ENCODE data around the gene OGFRL1. TPM values are rescaled to one million over a fixed set of nuclear protein-coding genes. Genes with fewer than 3 reads are reported as not detected.

The OGFRL1 gene
- 7.6 and 8.6 TPM in 2 replicates for total RNA-seq
- long read RNA-seq = 0 reads

- peak; percentile 23 for TF ChIP-seq CTCF (conservative IDR thresholded peaks at IDR 0.05)
- H3K4me1 Mint-ChIP-seq = peaks cover 38% of the 10 kb centered on the region
- peak; percentile 61 for DNase-seq (ENCODE audit: low read depth, low spot score)
- H3K4me3 Mint-ChIP-seq = peak within 1 kb of the TSS; percentile 92
- H3K27me3 Mint-ChIP-seq (ENCODE audit: low read depth) = no peaks in the 10 kb centered on the region
- no peaks in the 10 kb centered on the region for H3K9me3 Mint-ChIP-seq
- no peak within 1 kb of the TSS for H3K27ac Mint-ChIP-seq (ENCODE audit: unreplicated experiment)
- H3K36me3 Mint-ChIP-seq (ENCODE audit: low read depth) = peaks cover 10% of the 10 kb centered on the region
These were observed at the start of gene OGFRL1 for GRCh38 chr6:71288228-71289038. Gene OGFRL1, plus strand, starts transcription at chr6:71288811. Its CDS starts 126 bp downstream, at chr6:71288937.

GRCh38 chr6:71239694-71240093 is 48.9 kb upstream of the OGFRL1 start:
- Mint-ChIP-seq H3K36me3 (ENCODE audit: low read depth) (peaks cover 8% of the 10 kb centered on the region), H3K4me3 (no peak overlapping the region), H3K9me3 (peaks cover 17% of the 10 kb centered on the region), H3K27me3 (ENCODE audit: low read depth) (no peaks in the 10 kb centered on the region), H3K27ac (ENCODE audit: unreplicated experiment) (no peak overlapping the region), H3K4me1 (peaks cover 9% of the 10 kb centered on the region)
- TF ChIP-seq CTCF (conservative IDR thresholded peaks at IDR 0.05) = no peak
- no peak for DNase-seq (ENCODE audit: low read depth, low spot score)

- Mint-ChIP-seq H3K27ac (ENCODE audit: unreplicated experiment) (no peak overlapping the region), H3K36me3 (ENCODE audit: low read depth) (peaks cover 14% of the 10 kb centered on the region), H3K27me3 (ENCODE audit: low read depth) (no peaks in the 10 kb centered on the region), H3K9me3 (peaks cover 20% of the 10 kb centered on the region), H3K4me3 (no peak overlapping the region), H3K4me1 (peaks cover 14% of the 10 kb centered on the region)
- no peak for TF ChIP-seq CTCF (conservative IDR thresholded peaks at IDR 0.05)
- no peak for DNase-seq (ENCODE audit: low read depth, low spot score)
These were observed 43.2 kb upstream of the OGFRL1 start for GRCh38 chr6:71245265-71246049.

- no peak for TF ChIP-seq CTCF (conservative IDR thresholded peaks at IDR 0.05)
- DNase-seq (ENCODE audit: low read depth, low spot score) = no peak
These were observed 42.0 kb upstream of the OGFRL1 start for GRCh38 chr6:71246596-71246995.

GRCh38 chr6:71248306-71248765 is 40.3 kb upstream of the OGFRL1 start:
- Mint-ChIP-seq H3K4me1 (peaks cover 14% of the 10 kb centered on the region), H3K4me3 (peak overlapping the region; percentile 1), H3K27me3 (ENCODE audit: low read depth) (no peaks in the 10 kb centered on the region), H3K36me3 (ENCODE audit: low read depth) (peaks cover 8% of the 10 kb centered on the region), H3K9me3 (peaks cover 5% of the 10 kb centered on the region), H3K27ac (ENCODE audit: unreplicated experiment) (no peak overlapping the region)
- TF ChIP-seq CTCF (conservative IDR thresholded peaks at IDR 0.05) = no peak
- peak; percentile 4 for DNase-seq (ENCODE audit: low read depth, low spot score)

More at GRCh38 chr6:71246596-71246995, 42.0 kb upstream of the OGFRL1 start:
- peaks cover 14% of the 10 kb centered on the region for H3K4me1 Mint-ChIP-seq
- H3K36me3 Mint-ChIP-seq (ENCODE audit: low read depth) = peaks cover 14% of the 10 kb centered on the region
- H3K27me3 Mint-ChIP-seq (ENCODE audit: low read depth) = no peaks in the 10 kb centered on the region
- peaks cover 11% of the 10 kb centered on the region for H3K9me3 Mint-ChIP-seq
- H3K4me3 Mint-ChIP-seq = no peak overlapping the region
- H3K27ac Mint-ChIP-seq (ENCODE audit: unreplicated experiment) = no peak overlapping the region

Measured in neural crest cell (in vitro differentiated cells).